Measurements from ENCODE around the gene CRAMP1.

GRCh38 chr16:1689853-1690252 is 77.7 kb downstream of the CRAMP1 start:
- TF ChIP-seq SIN3A (IDR thresholded peaks at IDR 0.05; ENCODE audit: borderline replicate concordance, insufficient read depth, low read length) (no peak), REST (IDR thresholded peaks at IDR 0.05; ENCODE audit: insufficient read depth in 1 of 2, low read depth in 2 of 2, low read length in 2 of 2) (no peak), TAF1 (IDR thresholded peaks at IDR 0.05; ENCODE audit: borderline replicate concordance, insufficient read depth, low read length) (no peak), POLR2AphosphoS5 (IDR thresholded peaks at IDR 0.05; ENCODE audit: low read depth, low read length) (no peak)
